ENCODE results near the gene RIMS4. TPM values are rescaled to one million over a fixed set of nuclear protein-coding genes. Genes with fewer than 3 reads are reported as not detected.

RIMS4 gene
- total and polyA plus RNA-seq, 2 of the 13 experiments (the other 11 are each of a cell fraction or from before 2014, with no cell fraction given), result 0.01 to 0.07 TPM

- DNase-seq (ENCODE audit: low spot score) (no peak), ATAC-seq (no peak), FAIRE-seq (no peak)
- Histone ChIP-seq H3K27ac (ENCODE audit: extremely low read length, insufficient read depth, low read length) (no peak overlapping the region), H3K4me2 (ENCODE audit: low read depth, low read length) (no peak overlapping the region), H3K9me3 (ENCODE audit: low read length) (no peaks in the 10 kb centered on the region), H3K36me3 (replicated peaks in 1 of 2; ENCODE audit: control insufficient read depth in 1 of 2, insufficient read depth in 2 of 2, low read length in 2 of 2) (no peaks in the 10 kb centered on the region), H3K4me3 (replicated peaks in 1 of 3; ENCODE audit: insufficient read depth in 1 of 3, low read depth in 2 of 3, low read length in 3 of 3) (no peak overlapping the region), H3K27me3 (ENCODE audit: control insufficient read depth in 1 of 2, insufficient read depth in 2 of 2, low read length in 2 of 2) (peaks cover 4 to 32% of the 10 kb centered on the region in 2 experiments; a peak in 3 of 5 replicates), H3K4me1 (ENCODE audit: insufficient read depth, low read length) (peaks cover 8% of the 10 kb centered on the region; the same call in 1 of the 2 replicates), H2AFZ (ENCODE audit: low read length) (no peak overlapping the region), H3K79me2 (ENCODE audit: insufficient read depth, low read length) (no peaks in the 10 kb centered on the region), H4K20me1 (ENCODE audit: insufficient read depth, low read length) (no peaks in the 10 kb centered on the region), H3K9ac (ENCODE audit: insufficient read depth, low read depth, low read length) (no peak overlapping the region)
- in situ Hi-C loops (cut with HindIII; ENCODE audit: extremely low pct_ligation_motif_present, low pct_unique_long_range_greater_than_20kb), result no loop called here
- CTCF ChIA-PET (ENCODE audit: low intra/inter-chr PET ratio, low total read pairs), result no interaction called here
- 58% methylated on average over 7 of the region's 7 CpGs for WGBS (ENCODE audit: low lambda C conversion rate)
- BruUV-seq (replicated peaks), result no TSS peak
- TF ChIP-seq E2F2 (CRISPR knock-in tag; IDR thresholded peaks at IDR 0.05; ENCODE audit: borderline replicate concordance), result no peak
- TF ChIP-seq ZNF337 (CRISPR knock-in tag; IDR thresholded peaks at IDR 0.05; ENCODE audit: borderline replicate concordance, low read depth), result no peak
- no peak for TF ChIP-seq REPIN1 (CRISPR knock-in tag; IDR thresholded peaks at IDR 0.05; ENCODE audit: borderline replicate concordance, low read depth)
- TF ChIP-seq ZSCAN29 (CRISPR knock-in tag; conservative IDR thresholded peaks at IDR 0.05), result no peak
- TF ChIP-seq SP2 (CRISPR knock-in tag; IDR thresholded peaks at IDR 0.05), result no peak
- no peak for TF ChIP-seq KLF11 (CRISPR knock-in tag; IDR thresholded peaks at IDR 0.05)
- TF ChIP-seq FOSL1 (CRISPR knock-in tag; IDR thresholded peaks at IDR 0.05; ENCODE audit: borderline replicate concordance), result no peak
- no peak for TF ChIP-seq ZNF674 (CRISPR knock-in tag; IDR thresholded peaks at IDR 0.05; ENCODE audit: low read depth)
- no peak for TF ChIP-seq HNRNPH1 (optimal IDR thresholded peaks at IDR 0.05; ENCODE audit: low read depth, low read length)
- TF ChIP-seq NFATC3 (CRISPR knock-in tag; IDR thresholded peaks at IDR 0.05), result no peak
- TF ChIP-seq FOXO4 (CRISPR knock-in tag; conservative IDR thresholded peaks at IDR 0.05), result no peak
- no peak for TF ChIP-seq ZNF788 (CRISPR knock-in tag; IDR thresholded peaks at IDR 0.05; ENCODE audit: borderline replicate concordance)
- no peak for TF ChIP-seq ZNF770 (CRISPR knock-in tag; IDR thresholded peaks at IDR 0.05)
- no peak for TF ChIP-seq HNF1B (CRISPR knock-in tag; IDR thresholded peaks at IDR 0.05)
- intact Hi-C loops (cut with micrococcal nuclease; ENCODE audit: unreplicated experiment), result no loop called here
- POLR2A ChIA-PET, result no interaction called here
Measured at GRCh38 chr20:44701858-44702256, 108.5 kb downstream of the RIMS4 start.
